HCT116 (cell line): ENCODE data around the gene SEPTIN11. TPM values are rescaled to one million over a fixed set of nuclear protein-coding genes. Genes with fewer than 3 reads are reported as not detected.

Experiments used
- ATAC-seq: fragments of 200-7000 bp; cut with Tn5 transposase; 2 replicates; pipeline ENCODE4 v1.9.1; 2020; ENCODE audit warnings: mild to moderate bottlenecking, moderate library complexity
- BruUV-seq: library from RNA; stranded (reverse); fragments of 400-500 nt; replicated peaks from 2 replicates; lab custom pipeline; 2021; lab: Mats Ljungman, UMichigan
- CTCF ChIA-PET: fragments of 300-600 bp; sonication (Branson Sonifier 250); formaldehyde crosslinking; loops from one replicate; lab custom pipeline; 2021; ENCODE audit warnings: antibody characterized with exemption; lab: Charles Lee
- POLR2A ChIA-PET: fragments of 300-600, 350-600 bp; sonication (Branson Sonifier 250); formaldehyde crosslinking; loops from one replicate; lab custom pipeline; 2021; ENCODE audit warnings: antibody characterized with exemption; lab: Charles Lee
- RAD21 ChIA-PET, 2 experiments: fragments of 300-600 bp; sonication (Branson Sonifier 250); formaldehyde crosslinking; loops; one replicate each; lab custom pipeline; 2023; ENCODE audit warnings: low total read pairs in 2 of 2; ENCODE audit not compliant: uncharacterized antibody in 2 of 2, unreplicated experiment in 2 of 2, low non-redundant PET in 1 of 2; lab: Charles Lee
- DNase-seq: peaks from one replicate; pipeline ENCODE4 v3.0.0-alpha.2; 2010; ENCODE audit warnings: low read depth, low spot score
- H2AFZ ChIP-seq: fragments of 200-600 bp; shearing (Covaris generic), sonication (generic); 2 replicates; pipeline ENCODE4 v1.6.1; 2017; ENCODE audit warnings: low read depth, mixed run types, mixed read lengths, antibody characterized with exemption, low read length; ENCODE audit not compliant: poor library complexity, severe bottlenecking
- H3K27ac ChIP-seq: 2 replicates; pipeline ENCODE4 v1.5.1; 2012; ENCODE audit warnings: low read depth, low read length
- H3K27me3 ChIP-seq: fragments of 200-600 bp; sonication (generic); 2 replicates; pipeline ENCODE4 v1.6.1; 2016; ENCODE audit warnings: mixed run types, low read length, mixed read lengths; ENCODE audit not compliant: insufficient read depth
- H3K36me3 ChIP-seq, 2 experiments: fragments of 200-500 bp in 1 of 2; fragments of 200-600 bp in 1 of 2; sonication (Bioruptor generic) in 1 of 2; sonication (generic) in 1 of 2; 2 replicates each; pipeline versions ENCODE4 v1.5.1 to v1.6.1; 2014 to 2016; ENCODE audit warnings: low read length in 2 of 2, inconsistent platforms in 1 of 2, mixed read lengths in 1 of 2, mixed run types in 1 of 2; ENCODE audit not compliant: insufficient read depth in 2 of 2, control insufficient read depth in 1 of 2
- H3K4me1 ChIP-seq, 2 experiments: fragments of 200-600 bp in 1 of 2; sonication (generic) in 1 of 2; 2 replicates each; pipeline versions ENCODE4 v1.5.1 to v1.6.1; 2012 to 2017; ENCODE audit warnings: low read length in 2 of 2, inconsistent platforms in 1 of 2, mild to moderate bottlenecking in 1 of 2, mixed read lengths in 1 of 2, mixed run types in 1 of 2, moderate library complexity in 1 of 2; ENCODE audit not compliant: insufficient read depth in 2 of 2, control insufficient read depth in 1 of 2
- H3K4me2 ChIP-seq: fragments of 200-600 bp; sonication (generic); 2 replicates; pipeline ENCODE4 v1.6.1; 2017; ENCODE audit warnings: mixed run types, low read length, mixed read lengths
- H3K4me3 ChIP-seq, 2 experiments: fragments of 200-600 bp in 1 of 2; sonication (generic) in 1 of 2; replicated peaks in 1 of 2; 2 replicates each; pipeline ENCODE4 v1.5.1; 2011 to 2016; ENCODE audit warnings: low read length in 2 of 2, control low read depth in 1 of 2, low read depth in 1 of 2, mild to moderate bottlenecking in 1 of 2, mixed read lengths in 1 of 2, mixed run types in 1 of 2
- H3K79me2 ChIP-seq: fragments of 200-600 bp; sonication (generic); 2 replicates; pipeline ENCODE4 v1.6.1; 2017; ENCODE audit warnings: mild to moderate bottlenecking, mixed run types, low read length, moderate library complexity, mixed read lengths; ENCODE audit not compliant: insufficient read depth
- H3K9ac ChIP-seq: fragments of 200-600 bp; sonication (generic); 2 replicates; pipeline ENCODE4 v1.6.1; 2016; ENCODE audit warnings: low read length, mixed read lengths
- H3K9me2 ChIP-seq: fragments of 200-600 bp; sonication (generic), shearing (Covaris generic); 2 replicates; pipeline ENCODE4 v1.6.1; 2017; ENCODE audit warnings: mixed run types, mild to moderate bottlenecking, moderate library complexity; ENCODE audit not compliant: insufficient read depth
- H3K9me3 ChIP-seq, 2 experiments: fragments of 200-500 bp in 1 of 2; fragments of 200-600 bp in 1 of 2; sonication (Bioruptor generic) in 1 of 2; sonication (generic) in 1 of 2; 2 replicates each; pipeline ENCODE4 v1.6.1; 2014 to 2017; ENCODE audit warnings: low read length in 2 of 2, mixed read lengths in 2 of 2, inconsistent platforms in 1 of 2, low read depth in 1 of 2, mild to moderate bottlenecking in 1 of 2, mixed run types in 1 of 2, moderate library complexity in 1 of 2; ENCODE audit not compliant: control insufficient read depth in 1 of 2, insufficient read depth in 1 of 2
- H4K20me1 ChIP-seq: fragments of 200-600 bp; sonication (generic), shearing (Covaris generic); 2 replicates; pipeline ENCODE4 v1.6.1; 2017; ENCODE audit warnings: mixed run types, mild to moderate bottlenecking, moderate library complexity; ENCODE audit not compliant: insufficient read depth
- ATF3 ChIP-seq: IDR thresholded peaks from 2 replicates; pipeline ENCODE4 v1.6.1; 2012
- CBX3 ChIP-seq: IDR thresholded peaks from 2 replicates; pipeline ENCODE4 v1.6.1; 2012; ENCODE audit warnings: low read depth
- CEBPB ChIP-seq: IDR thresholded peaks from 2 replicates; pipeline ENCODE4 v1.6.1; 2012; ENCODE audit warnings: low read depth
- CTCF ChIP-seq, 3 experiments: fragments of 200-600 bp in 1 of 3; sonication (generic) in 1 of 3; IDR thresholded peaks in 2 of 3; conservative IDR thresholded peaks in 1 of 3; 2 replicates each; pipeline ENCODE4 v1.5.1; 2012 to 2017; ENCODE audit warnings: low read depth in 2 of 3, low read length in 2 of 3, antibody characterized with exemption in 1 of 3, borderline replicate concordance in 1 of 3, control low read depth in 1 of 3, mild to moderate bottlenecking in 1 of 3, mixed read lengths in 1 of 3, mixed run types in 1 of 3, moderate library complexity in 1 of 3; ENCODE audit not compliant: insufficient read depth in 1 of 3
- EGR1 ChIP-seq: IDR thresholded peaks from 2 replicates; pipeline ENCODE4 v1.6.1; 2012; ENCODE audit warnings: low read depth
- EZH2 ChIP-seq: fragments of 200-600 bp; sonication (generic); IDR thresholded peaks from 2 replicates; pipeline ENCODE4 v1.6.1; 2017; ENCODE audit warnings: antibody characterized with exemption, mixed run types
- EZH2phosphoT487 ChIP-seq: fragments of 200-600 bp; IDR thresholded peaks from 2 replicates; pipeline ENCODE4 v1.6.1; 2018; ENCODE audit warnings: antibody characterized with exemption, borderline replicate concordance
- FOSL1 ChIP-seq: IDR thresholded peaks from 2 replicates; pipeline ENCODE4 v1.6.1; 2012; ENCODE audit warnings: low read depth
- POLR2A ChIP-seq: IDR thresholded peaks from 2 replicates; pipeline ENCODE4 v1.7.0; 2011; ENCODE audit warnings: borderline replicate concordance; ENCODE audit not compliant: insufficient read depth, insufficient read length; ENCODE audit errors: extremely low read depth
- POLR2AphosphoS5 ChIP-seq: IDR thresholded peaks from 2 replicates; pipeline ENCODE4 v1.6.1; 2011; ENCODE audit warnings: mild to moderate bottlenecking, low read depth, low read length, moderate library complexity
- RAD21 ChIP-seq: IDR thresholded peaks from 2 replicates; pipeline ENCODE4 v1.6.1; 2012; ENCODE audit warnings: low read depth, mild to moderate bottlenecking
- SP1 ChIP-seq: IDR thresholded peaks from 2 replicates; pipeline ENCODE4 v1.6.1; 2012; ENCODE audit warnings: low read depth
- SRF ChIP-seq: IDR thresholded peaks from 2 replicates; pipeline ENCODE4 v1.6.1; 2012; ENCODE audit warnings: low read depth
- ZBTB33 ChIP-seq: IDR thresholded peaks from 2 replicates; pipeline ENCODE4 v1.6.1; 2011; ENCODE audit warnings: mild to moderate bottlenecking, low read length, moderate library complexity; ENCODE audit not compliant: insufficient replicate concordance; ENCODE audit errors: extremely low read depth
- ZFX ChIP-seq: fragments of 450-650 bp; IDR thresholded peaks from 2 replicates; pipeline ENCODE4 v1.6.1; 2017
- ZNF274 ChIP-seq: fragments of 200-500 bp; sonication (Bioruptor generic); IDR thresholded peaks from 2 replicates; pipeline ENCODE4 v1.6.1; 2014; ENCODE audit warnings: mild to moderate bottlenecking, low read depth, low read length, inconsistent platforms
- intact Hi-C: fragments of 100-400 bp; cut with micrococcal nuclease; formaldehyde crosslinking; loops from 2 replicates; pipeline ENCODE4 v1.10.0; 2022
- total RNA-seq: library from RNA; stranded (reverse); gene quantifications from one replicate; pipeline ENCODE4 v1.2.1, GENCODE V29; 2021; ENCODE audit not compliant: unreplicated experiment

Gene SEPTIN11
- total RNA-seq, 1 experiment from 2014 or later, result 94.4 TPM

GRCh38 chr4:76997077-76997476 lies 47.5 kb downstream of the SEPTIN11 start (continued):
- TF ChIP-seq FOSL1 (no peak), ZFX (no peak), EZH2 (no peak), CEBPB (no peak), ZBTB33 (no peak)

GRCh38 chr4:76997532-76997931 lies 48.0 kb downstream of the SEPTIN11 start:
- RAD21 ChIA-PET, result no interaction called here
- CTCF ChIA-PET, result no interaction called here
- no peak overlapping the region for H2AFZ ChIP-seq
- H3K27ac ChIP-seq, result no peak overlapping the region
- H3K9me2 ChIP-seq, result no peaks in the 10 kb centered on the region
- peaks cover 3 to 4% of the 10 kb centered on the region in 2 experiments; a peak in 1 of 4 replicates for H3K36me3 ChIP-seq
- intact Hi-C loops, result no loop called here
- no peaks in the 10 kb centered on the region for H3K9me3 ChIP-seq
- POLR2A ChIA-PET, result no interaction called here
- BruUV-seq, result no TSS peak
- no peaks in the 10 kb centered on the region for H3K27me3 ChIP-seq
- no peak overlapping the region for H3K4me2 ChIP-seq
- no peak overlapping the region for H3K4me3 ChIP-seq
- DNase-seq (no peak), ATAC-seq (no peak)
- no peaks in the 10 kb centered on the region for H4K20me1 ChIP-seq
- no peaks in the 10 kb centered on the region for H3K4me1 ChIP-seq
- H3K79me2 ChIP-seq, result peaks cover 9% of the 10 kb centered on the region
- H3K9ac ChIP-seq, result no peak overlapping the region
- TF ChIP-seq EZH2phosphoT487 (no peak), RAD21 (no peak), CBX3 (no peak), POLR2AphosphoS5 (no peak), ZNF274 (no peak), ATF3 (no peak), POLR2A (no peak), ZBTB33 (no peak), SP1 (no peak), SRF (no peak), CEBPB (no peak), EZH2 (no peak), EGR1 (no peak), CTCF (IDR thresholded peaks at IDR 0.05 in 2 of 3, conservative IDR thresholded peaks at IDR 0.05 in 1 of 3; ENCODE audit: borderline replicate concordance in 1 of 3, insufficient read depth in 1 of 3, low read depth in 2 of 3, low read length in 2 of 3) (no peak)
